Testis (tissue), 2 donors: ENCODE data around the gene OTOF.

Source experiments
- POLR2A ChIP-seq: fragments of 450-650 bp; IDR thresholded peaks from one replicate; pipeline ENCODE4 v1.6.1; 2017; ENCODE audit warnings: antibody characterized with exemption, mild to moderate bottlenecking, moderate library complexity
- TF ChIP-seq, protein P1 (sequence below), 3 experiments: fragments of 450-650 bp in 2 of 3; fragments of 200-600 bp in 1 of 3; sonication (generic) in 1 of 3; IDR thresholded peaks; one replicate each; pipeline ENCODE4 v1.5.1; 2016 to 2019; ENCODE audit warnings: antibody characterized with exemption in 3 of 3, mild to moderate bottlenecking in 2 of 3, moderate library complexity in 1 of 3

DNA sequence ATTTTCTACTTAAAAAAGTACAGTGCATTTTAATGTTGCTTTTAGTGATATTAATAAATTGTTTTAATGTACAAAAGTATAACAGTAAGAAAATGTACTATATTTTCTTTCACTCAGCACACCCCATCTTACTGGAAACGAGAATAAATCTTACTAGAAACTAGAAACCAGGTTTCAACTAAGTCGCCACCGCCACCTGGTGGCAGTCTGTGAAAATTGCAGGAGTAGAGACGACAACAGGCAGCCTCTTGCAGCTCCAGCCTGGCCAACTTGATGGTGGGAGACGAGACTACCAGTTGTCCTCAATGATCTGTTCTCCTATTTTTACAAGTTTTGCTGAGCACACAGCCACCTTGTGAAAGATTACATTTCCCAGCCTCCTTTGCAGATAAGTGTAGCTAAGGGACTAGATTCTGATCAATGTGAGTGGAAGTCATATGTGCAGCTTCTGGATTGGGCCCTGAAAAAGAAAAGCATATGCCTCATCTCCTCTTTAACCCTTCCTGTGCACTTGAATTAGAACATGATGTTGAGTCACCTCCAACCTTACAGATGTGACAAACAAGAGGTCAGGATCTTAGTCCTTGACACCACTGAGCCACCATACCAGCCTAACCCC is 8.7 kb downstream of the OTOF start:
- TF ChIP-seq, protein P1, sequence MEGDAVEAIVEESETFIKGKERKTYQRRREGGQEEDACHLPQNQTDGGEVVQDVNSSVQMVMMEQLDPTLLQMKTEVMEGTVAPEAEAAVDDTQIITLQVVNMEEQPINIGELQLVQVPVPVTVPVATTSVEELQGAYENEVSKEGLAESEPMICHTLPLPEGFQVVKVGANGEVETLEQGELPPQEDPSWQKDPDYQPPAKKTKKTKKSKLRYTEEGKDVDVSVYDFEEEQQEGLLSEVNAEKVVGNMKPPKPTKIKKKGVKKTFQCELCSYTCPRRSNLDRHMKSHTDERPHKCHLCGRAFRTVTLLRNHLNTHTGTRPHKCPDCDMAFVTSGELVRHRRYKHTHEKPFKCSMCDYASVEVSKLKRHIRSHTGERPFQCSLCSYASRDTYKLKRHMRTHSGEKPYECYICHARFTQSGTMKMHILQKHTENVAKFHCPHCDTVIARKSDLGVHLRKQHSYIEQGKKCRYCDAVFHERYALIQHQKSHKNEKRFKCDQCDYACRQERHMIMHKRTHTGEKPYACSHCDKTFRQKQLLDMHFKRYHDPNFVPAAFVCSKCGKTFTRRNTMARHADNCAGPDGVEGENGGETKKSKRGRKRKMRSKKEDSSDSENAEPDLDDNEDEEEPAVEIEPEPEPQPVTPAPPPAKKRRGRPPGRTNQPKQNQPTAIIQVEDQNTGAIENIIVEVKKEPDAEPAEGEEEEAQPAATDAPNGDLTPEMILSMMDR (IDR thresholded peaks at IDR 0.05) = peak; percentile 64 to 86 (median 81)
- no peak for TF ChIP-seq POLR2A
